Skin of body (tissue), 2 donors: Measurements from ENCODE around the gene ACP7. TPM values are rescaled to one million over a fixed set of nuclear protein-coding genes. Genes with fewer than 3 reads are reported as not detected.
"Not testable (repeated sequence)": the region's sequence is repeated elsewhere in the genome, so short reads cannot be mapped to it uniquely, and the experiment has no call there.

ENCODE experiments used
- DNase-seq: peaks from one replicate; lab custom pipeline; 2025; lab: John Stamatoyannopoulos, UW
- total RNA-seq: library from RNA; depleted of rRNA; stranded (reverse); fragments of >200 nt; gene quantifications from one replicate; pipeline ENCODE4 v1.2.3, GENCODE V29; 2014

The ACP7 gene
- total RNA-seq, 1 donor from 2014 or later, result 5.2 TPM

- no peak for DNase-seq
Measured at GRCh38 chr19:39077323-39077722, 6.8 kb upstream of the ACP7 start.

- DNase-seq, result no peak
Measured at GRCh38 chr19:39078436-39079200, 5.5 kb upstream of the ACP7 start.

GRCh38 chr19:39080431-39080830 lies 3.7 kb upstream of the ACP7 start:
- DNase-seq, result no peak

GRCh38 chr19:39082167-39082566 lies 2.0 kb upstream of the ACP7 start:
- no peak for DNase-seq

- DNase-seq, result no peak
Measured at GRCh38 chr19:39082745-39083598, 1.2 kb upstream of the ACP7 start.

- DNase-seq, result no peak
Measured at GRCh38 chr19:39083599-39083982, 577 bp upstream of the ACP7 start.

GRCh38 chr19:39084732-39085080 lies 538 bp downstream of the ACP7 start:
- no peak for DNase-seq

GRCh38 chr19:39085392-39085791 lies 1.2 kb downstream of the ACP7 start:
- no peak for DNase-seq

- DNase-seq, result no peak
Measured at GRCh38 chr19:39086386-39086785, 2.2 kb downstream of the ACP7 start.

GRCh38 chr19:39087907-39088686 lies 3.9 kb downstream of the ACP7 start:
- no peak for DNase-seq

GRCh38 chr19:39090016-39090415 lies 5.8 kb downstream of the ACP7 start:
- not testable (repeated sequence) for DNase-seq

GRCh38 chr19:39090881-39091280 lies 6.7 kb downstream of the ACP7 start:
- no peak for DNase-seq

- not testable (repeated sequence) for DNase-seq
Measured at GRCh38 chr19:39095799-39096540, 11.8 kb downstream of the ACP7 start.

- no peak for DNase-seq
Measured at GRCh38 chr19:39097299-39097698, 13.1 kb downstream of the ACP7 start.

- no peak for DNase-seq
Measured at GRCh38 chr19:39097721-39098120, 13.6 kb downstream of the ACP7 start.

GRCh38 chr19:39098365-39099269 lies 14.4 kb downstream of the ACP7 start:
- no peak for DNase-seq

- DNase-seq, result no peak
Measured at GRCh38 chr19:39099341-39099740, 15.2 kb downstream of the ACP7 start.

GRCh38 chr19:39100500-39101166 lies 16.5 kb downstream of the ACP7 start:
- DNase-seq, result no peak

- DNase-seq, result no peak
Measured at GRCh38 chr19:39103151-39103550, 19.0 kb downstream of the ACP7 start.

- no peak for DNase-seq
Measured at GRCh38 chr19:39104186-39104596, 20.0 kb downstream of the ACP7 start.
